Fibroblast of lung (primary cell): ENCODE results near the gene BAZ1B.
"Not testable (repeated sequence)": the region's sequence is repeated elsewhere in the genome, so short reads cannot be mapped to it uniquely, and the experiment has no call there.

Experiments
- CTCF ChIP-seq, 2 donors: IDR thresholded peaks in 1 of 2; conservative IDR thresholded peaks in 1 of 2; 1 replicate in 1 of 2; 2 replicates in 1 of 2; pipeline ENCODE4 v1.5.1; 2011 to 2012; ENCODE audit warnings: low read length in 2 of 2, control low read depth in 1 of 2, inconsistent platforms in 1 of 2, low read depth in 1 of 2, mild to moderate bottlenecking in 1 of 2
- EZH2 ChIP-seq: IDR thresholded peaks from 2 replicates; pipeline ENCODE4 v1.5.1; 2012; ENCODE audit warnings: low read length, control low read depth, mild to moderate bottlenecking; ENCODE audit errors: missing control alignments

- not testable (repeated sequence) for TF ChIP-seq EZH2; CTCF (conservative IDR thresholded peaks at IDR 0.05 in 1 of 2, IDR thresholded peaks at IDR 0.05 in 1 of 2; ENCODE audit: low read depth in 1 of 2, low read length in 2 of 2)
These were observed 122.7 kb downstream of the BAZ1B start for GRCh38 chr7:73399185-73400050.
